Dedifferentiated amniotic fluid mesenchymal stem cell (primary cell): Measurements from ENCODE around the gene RNU6-9.
"Not testable (repeated sequence)": the region's sequence is repeated elsewhere in the genome, so short reads cannot be mapped to it uniquely, and the experiment has no call there.

ENCODE experiments used
- DNase-seq: peaks from one replicate; pipeline ENCODE4 v3.0.0-alpha.2; 2016; ENCODE audit errors: extremely low spot score

RNU6-9 gene

DNA sequence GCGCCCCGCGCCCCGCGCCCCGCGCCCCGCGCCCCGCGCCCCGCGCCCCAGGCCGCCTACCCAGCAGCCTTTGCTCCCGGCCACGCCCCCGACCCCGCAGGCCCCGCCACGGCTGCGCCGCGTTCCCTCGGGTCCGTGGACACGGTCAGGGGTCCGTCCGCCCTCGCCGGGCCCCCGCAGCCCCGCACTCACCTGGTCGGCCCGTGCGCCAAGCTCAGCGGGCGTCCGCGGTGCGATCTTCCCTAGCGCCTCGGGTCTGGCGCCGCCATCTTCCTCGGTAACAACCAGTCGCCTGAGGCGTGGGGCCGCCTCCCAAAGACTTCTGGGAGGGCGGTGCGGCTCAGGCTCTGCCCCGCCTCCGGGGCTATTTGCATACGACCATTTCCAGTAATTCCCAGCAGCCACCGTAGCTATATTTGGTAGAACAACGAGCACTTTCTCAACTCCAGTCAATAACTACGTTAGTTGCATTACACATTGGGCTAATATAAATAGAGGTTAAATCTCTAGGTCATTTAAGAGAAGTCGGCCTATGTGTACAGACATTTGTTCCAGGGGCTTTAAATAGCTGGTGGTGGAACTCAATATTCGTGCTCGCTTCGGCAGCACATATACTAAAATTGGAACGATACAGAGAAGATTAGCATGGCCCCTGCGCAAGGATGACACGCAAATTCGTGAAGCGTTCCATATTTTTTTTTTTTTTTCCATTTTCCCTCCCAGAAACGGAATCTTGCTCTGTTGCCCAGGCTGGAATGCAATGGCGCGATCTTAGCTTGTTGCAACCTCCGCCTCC is at the start of gene RNU6-9, which contains the start of gene MED16:
RNU6-9 (plus strand) TSS at position 591 of the 796 bp plus-strand sequence.
MED16 (minus strand) TSS at position 294 of the 796 bp plus-strand sequence. CDS start 2,056 bp downstream, outside the sequence.
- peak; percentile 92 for DNase-seq

DNA sequence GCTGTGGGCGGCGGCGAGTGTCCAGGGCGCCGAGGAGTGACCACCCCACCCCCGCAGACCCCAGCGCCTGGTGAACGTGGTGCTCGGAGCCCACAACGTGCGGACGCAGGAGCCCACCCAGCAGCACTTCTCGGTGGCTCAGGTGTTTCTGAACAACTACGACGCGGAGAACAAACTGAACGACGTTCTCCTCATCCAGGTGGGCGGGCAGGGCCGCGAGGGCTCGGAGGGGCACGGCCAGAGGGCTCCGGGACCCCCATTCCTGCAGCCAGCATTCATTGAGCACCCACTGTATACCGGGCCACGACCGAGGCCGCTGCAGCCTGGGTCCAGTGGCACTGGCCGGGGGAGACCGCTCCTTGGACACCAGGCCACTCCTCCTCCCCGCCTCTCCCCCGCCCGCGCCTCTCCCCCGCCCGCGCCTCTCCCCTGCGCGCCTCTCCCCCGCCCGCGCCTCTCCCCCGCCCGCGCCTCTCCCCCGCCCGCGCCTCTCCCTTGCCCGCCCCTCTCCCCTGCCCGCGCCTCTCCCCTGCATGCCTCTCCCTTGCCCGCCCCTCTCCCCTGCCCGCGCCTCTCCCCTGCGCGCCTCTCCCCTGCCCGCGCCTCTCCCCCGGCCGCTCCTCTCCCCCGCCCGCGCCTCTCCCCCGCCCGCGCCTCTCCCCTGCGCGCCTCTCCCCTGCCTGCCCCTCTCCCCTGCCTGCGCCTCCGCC is 49.3 kb upstream of the RNU6-9 start:
- no peak for DNase-seq

DNA sequence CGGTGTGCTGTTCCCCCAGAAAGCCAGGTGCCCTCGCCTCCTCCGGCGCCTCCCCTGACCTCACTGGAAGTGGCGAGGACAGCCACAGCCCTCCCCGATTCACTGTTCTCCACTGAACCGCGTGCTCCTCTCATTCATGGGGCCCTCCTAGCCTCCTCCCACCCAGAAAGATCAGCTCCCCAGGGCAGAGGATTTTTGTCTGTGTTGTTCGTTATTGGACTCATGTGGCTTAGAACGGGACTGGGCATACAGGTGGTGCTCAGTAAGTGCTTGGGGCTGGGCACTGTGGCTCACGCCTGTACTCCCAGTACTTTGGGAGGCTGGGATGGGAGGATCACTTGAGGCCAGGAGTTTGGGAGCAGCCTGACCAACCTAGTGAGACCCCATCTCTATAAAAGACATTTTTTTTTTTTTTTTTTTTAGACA is 48.7 kb upstream of the RNU6-9 start:
- no peak for DNase-seq

DNA sequence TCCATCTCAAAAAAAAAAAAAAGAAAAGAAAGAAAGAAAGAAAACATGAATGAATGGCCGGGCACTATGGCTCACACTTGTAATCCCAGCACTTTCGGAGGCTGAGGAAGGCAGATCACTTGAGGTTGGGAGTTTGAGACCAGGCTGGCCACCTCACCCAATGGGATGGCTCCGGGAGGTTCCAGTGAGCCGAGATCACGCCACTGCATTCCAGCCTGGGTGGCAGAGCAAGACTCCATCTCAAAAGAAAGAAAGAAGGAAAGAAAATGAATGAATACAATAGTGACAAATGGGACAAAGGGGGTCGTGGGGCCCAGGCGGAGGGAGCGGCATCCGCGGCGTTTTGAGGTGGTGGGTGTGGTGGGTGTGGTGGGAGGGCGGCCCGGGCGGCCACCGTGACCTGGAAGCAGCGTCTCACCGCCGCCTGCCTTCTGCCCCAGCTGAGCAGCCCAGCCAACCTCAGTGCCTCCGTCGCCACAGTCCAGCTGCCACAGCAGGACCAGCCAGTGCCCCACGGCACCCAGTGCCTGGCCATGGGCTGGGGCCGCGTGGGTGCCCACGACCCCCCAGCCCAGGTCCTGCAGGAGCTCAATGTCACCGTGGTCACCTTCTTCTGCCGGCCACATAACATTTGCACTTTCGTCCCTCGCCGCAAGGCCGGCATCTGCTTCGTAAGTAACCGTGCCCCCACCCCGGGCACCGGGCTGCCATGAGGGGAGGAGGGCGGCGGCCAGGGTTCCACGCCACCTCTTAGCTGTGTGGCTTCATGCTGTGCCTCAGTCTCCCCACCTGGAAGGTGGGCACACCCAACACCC is 47.4 kb upstream of the RNU6-9 start:
- no peak for DNase-seq

DNA sequence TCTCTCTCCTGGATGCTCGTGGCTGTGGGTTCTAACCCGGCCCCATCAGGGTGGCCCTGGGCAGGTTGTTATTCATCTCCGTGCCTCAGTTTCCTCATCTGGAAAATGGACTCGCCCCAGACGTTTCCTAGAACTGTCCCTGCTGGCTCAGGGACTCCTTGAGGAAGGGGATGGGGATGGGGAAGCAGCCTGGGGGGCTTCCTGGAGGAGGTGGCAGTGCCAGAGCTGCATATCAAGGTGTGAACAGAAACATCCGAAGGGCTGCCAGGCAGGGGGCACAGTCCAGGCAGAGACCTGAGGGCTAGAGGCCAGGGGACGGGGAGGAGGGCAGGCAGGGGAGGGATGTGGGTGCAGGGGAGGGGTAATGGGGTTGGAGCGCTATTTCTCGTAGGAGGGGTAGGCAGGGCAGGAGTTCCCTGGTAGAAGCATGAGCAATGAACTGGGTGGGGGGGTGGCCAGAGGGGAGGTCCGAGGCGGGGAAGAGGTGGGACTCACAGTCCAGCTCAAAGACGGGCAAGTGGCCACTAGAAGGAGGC is 44.8 kb upstream of the RNU6-9 start:
- no peak for DNase-seq

DNA sequence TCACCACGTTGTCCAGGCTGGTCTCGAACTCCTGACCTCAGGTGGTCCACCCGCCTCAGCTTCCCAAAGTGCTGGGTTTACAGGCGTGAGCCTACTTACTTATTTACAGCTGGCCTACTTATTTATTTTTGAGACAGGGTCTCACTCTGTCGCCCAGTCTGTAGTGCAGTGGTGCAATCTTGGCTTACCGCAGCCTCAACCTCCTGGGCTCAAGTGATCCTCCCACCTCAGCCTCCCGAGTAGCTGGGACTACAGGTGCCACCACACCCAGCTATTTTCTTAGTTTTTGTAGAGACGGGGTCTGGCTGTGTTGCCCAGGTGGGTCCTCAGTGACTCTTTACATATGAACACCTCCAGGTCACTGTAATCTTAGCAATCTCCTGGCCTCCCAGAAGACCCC is 44.1 kb upstream of the RNU6-9 start:
- DNase-seq, result not testable (repeated sequence)

DNA sequence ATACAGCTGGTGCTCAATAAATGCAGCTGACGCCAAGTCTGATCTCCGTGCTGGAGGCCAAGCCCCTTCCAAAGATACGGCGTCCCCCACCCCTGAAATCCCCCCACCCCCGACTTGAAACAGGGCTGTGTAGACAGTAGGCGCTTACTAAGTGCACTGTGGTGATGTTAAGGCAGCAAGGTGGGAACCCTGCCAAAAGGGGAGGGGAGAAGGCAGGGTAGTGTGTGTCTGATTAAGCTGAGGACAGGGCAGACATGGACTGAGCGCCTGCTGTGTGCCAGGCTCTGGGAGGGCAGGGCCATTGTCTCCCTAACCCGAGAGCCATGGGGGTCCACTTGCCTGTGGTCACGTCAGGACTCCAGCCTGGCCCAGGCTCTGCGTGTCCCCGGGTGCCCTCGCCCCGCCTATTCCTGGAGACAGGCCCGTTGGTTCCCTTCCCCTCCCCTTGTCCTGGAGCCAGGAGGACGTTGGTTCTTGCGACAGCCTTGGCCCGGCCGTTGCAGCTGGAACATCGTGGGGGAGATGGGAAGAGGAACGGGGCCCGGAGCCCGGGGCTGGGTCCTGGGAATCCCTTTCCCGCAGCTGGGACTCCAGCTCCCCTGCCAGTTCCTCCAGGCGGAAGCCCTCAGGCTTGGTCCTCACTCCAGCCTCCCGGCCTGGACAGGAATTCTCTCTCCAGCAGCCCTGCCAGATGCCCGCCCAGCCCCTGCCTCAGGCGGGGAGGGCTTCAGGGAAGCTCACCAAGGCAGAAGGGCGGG is 42.9 kb upstream of the RNU6-9 start:
- peak; percentile 89 for DNase-seq

DNA sequence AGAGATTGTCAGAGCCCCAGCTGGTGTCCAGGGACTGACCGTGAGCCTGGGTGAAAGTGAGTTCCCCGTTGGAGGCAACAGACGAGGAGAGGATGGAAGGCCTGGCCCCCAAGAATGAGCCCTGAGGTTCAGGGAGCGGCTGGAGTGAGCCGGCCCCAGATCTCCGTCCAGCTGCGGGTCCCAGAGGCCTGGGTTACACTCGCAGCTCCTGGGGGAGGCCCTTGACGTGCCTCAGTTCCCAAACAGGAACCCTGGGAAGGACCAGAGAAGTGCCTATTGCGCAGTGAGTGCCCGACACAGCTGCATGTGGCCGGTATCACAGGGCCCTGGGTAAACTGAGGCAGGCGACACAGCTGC is 42.3 kb upstream of the RNU6-9 start:
- DNase-seq, result no peak

DNA sequence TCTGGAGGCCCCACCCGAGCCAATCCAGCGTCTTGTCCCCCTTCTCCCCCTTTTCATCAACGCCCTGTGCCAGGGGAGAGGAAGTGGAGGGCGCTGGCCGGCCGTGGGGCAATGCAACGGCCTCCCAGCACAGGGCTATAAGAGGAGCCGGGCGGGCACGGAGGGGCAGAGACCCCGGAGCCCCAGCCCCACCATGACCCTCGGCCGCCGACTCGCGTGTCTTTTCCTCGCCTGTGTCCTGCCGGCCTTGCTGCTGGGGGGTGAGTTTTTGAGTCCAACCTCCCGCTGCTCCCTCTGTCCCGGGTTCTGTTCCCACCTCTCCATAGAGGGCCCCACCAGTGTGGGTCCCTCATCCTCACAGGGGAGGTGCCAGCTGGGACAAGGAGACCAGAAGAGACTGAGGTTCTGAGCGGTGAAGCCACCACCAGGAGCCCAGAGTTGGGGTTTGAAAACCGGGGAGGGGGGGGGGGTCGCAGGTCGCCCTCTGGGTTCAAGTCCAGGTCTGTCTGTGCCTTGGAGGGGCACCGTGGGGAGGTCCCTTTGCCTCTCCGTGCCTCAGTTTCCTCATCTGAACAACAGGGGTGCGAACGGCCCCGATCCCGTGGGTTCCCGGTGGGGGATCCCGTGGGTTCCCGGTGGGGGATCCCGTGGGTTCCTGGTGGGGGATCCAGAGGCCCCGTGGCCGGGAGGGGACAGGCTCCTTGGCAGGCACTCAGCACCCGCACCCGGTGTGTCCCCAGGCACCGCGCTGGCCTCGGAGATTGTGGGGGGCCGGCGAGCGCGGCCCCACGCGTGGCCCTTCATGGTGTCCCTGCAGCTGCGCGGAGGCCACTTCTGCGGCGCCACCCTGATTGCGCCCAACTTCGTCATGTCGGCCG is 40.9 kb upstream of the RNU6-9 start, which contains the start of gene ELANE:
ELANE (plus strand) TSS at position 168 of the 878 bp plus-strand sequence; CDS start at position 194, 26 bp downstream.
- no peak for DNase-seq

DNA sequence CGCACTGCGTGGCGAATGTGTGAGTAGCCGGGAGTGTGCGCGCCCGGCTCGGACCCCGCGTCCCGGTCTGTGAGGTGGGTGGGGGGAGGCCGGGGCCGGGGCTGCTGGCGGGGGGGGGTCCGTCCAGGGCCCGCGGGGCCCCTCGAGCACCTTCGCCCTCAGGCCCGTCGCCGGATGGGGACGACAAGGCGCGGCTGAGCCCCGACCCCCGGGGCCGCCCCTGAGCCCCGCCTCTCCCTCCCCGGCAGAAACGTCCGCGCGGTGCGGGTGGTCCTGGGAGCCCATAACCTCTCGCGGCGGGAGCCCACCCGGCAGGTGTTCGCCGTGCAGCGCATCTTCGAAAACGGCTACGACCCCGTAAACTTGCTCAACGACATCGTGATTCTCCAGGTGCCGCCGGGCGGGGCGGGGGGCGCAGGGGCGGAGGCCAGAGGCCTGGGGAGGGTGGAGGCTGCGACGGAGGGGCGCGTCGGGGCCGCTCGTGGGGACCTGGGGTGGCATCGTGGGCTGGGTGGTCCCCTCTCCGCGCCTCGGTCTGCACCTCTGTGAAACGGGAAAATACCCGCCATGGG is 40.2 kb upstream of the RNU6-9 start:
- DNase-seq, result no peak

DNA sequence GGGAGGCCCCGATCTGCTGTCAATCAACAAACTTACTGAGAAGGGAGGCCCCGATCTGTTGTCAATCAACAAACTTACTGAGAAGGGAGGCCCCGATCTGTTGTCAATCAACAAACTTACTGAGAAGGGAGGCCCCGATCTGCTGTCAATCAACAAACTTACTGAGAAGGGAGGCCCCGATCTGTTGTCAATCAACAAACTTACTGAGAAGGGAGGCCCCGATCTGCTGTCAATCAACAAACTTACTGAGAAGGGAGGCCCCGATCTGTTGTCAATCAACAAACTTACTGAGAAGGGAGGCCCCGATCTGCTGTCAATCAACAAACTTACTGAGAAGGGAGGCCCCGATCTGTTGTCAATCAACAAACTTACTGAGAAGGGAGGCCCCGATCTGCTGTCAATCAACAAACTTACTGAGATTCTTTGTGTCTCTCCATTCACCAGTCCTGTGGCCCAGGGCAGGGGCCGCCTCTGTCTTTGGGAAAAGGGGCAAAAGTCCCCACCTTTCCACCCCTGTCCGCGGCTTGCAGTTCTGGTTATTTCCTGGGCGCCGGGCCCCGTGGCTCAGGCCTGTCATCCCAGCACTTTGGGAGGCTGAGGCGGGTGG is 39.6 kb upstream of the RNU6-9 start:
- not testable (repeated sequence) for DNase-seq

DNA sequence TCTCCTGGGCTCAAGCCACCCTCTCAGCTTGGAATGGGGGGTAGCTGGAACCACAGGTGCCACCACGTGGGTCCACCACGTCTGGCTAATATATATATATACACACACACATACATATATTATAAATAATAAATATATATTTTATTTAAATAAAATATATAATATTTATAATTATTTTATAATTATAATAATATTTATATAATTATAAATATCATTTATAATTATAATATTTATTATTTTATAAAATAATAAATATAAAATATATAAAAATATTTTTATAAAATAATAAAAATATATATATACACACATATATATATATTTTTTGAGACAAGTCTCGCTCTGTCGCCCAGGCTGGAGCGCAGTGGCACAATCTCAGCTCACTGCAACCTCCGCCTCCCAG is 38.7 kb upstream of the RNU6-9 start:
- no peak for DNase-seq

DNA sequence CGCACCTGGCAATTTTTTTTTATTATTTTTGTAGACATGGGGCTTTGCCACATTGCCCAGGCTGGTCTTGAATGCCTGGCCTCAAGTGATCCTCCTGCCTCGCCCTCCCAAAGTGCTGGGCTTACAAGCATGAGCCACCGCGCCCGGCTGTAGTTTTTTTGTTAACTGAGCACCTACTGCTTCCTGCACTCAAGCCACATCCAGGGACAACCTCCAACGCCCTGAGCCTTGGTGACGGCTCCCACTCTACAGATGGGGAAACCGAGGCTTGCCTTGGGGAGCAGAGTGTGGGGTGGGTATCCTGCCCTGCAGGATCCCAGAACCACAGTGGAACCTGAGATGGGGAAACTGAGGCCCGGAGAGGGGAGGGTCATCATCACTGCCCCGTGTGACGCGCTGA is 38.1 kb upstream of the RNU6-9 start:
- no peak for DNase-seq

DNA sequence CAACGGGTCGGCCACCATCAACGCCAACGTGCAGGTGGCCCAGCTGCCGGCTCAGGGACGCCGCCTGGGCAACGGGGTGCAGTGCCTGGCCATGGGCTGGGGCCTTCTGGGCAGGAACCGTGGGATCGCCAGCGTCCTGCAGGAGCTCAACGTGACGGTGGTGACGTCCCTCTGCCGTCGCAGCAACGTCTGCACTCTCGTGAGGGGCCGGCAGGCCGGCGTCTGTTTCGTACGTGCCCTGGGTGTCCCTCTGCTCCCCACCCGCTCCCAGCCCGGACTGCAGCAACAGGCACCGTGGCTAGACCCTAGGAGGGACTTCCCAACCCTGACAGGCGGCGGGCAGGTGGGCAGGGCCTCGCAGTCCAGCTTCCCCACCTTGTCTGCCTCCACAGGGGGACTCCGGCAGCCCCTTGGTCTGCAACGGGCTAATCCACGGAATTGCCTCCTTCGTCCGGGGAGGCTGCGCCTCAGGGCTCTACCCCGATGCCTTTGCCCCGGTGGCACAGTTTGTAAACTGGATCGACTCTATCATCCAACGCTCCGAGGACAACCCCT is 37.6 kb upstream of the RNU6-9 start:
- DNase-seq, result no peak

DNA sequence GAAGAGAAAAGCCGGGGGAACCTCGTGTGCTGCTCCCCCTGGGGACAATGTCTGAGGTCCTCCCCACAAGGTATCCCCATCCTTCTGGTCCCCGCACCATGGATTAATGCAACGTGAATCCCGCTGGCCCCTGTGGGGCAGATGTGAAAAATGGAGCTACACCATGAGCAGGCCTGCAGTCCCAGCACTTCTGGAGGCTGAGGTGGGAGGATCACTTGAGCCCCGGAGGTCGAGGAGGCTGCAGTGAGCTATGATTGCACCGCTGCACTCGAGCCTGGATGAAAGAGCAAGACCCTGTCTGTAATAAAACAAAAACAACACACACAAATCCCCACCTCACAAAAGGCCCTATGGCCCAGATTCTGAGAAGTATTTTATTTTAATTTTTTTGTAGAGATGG is 35.0 kb upstream of the RNU6-9 start:
- DNase-seq, result no peak

DNA sequence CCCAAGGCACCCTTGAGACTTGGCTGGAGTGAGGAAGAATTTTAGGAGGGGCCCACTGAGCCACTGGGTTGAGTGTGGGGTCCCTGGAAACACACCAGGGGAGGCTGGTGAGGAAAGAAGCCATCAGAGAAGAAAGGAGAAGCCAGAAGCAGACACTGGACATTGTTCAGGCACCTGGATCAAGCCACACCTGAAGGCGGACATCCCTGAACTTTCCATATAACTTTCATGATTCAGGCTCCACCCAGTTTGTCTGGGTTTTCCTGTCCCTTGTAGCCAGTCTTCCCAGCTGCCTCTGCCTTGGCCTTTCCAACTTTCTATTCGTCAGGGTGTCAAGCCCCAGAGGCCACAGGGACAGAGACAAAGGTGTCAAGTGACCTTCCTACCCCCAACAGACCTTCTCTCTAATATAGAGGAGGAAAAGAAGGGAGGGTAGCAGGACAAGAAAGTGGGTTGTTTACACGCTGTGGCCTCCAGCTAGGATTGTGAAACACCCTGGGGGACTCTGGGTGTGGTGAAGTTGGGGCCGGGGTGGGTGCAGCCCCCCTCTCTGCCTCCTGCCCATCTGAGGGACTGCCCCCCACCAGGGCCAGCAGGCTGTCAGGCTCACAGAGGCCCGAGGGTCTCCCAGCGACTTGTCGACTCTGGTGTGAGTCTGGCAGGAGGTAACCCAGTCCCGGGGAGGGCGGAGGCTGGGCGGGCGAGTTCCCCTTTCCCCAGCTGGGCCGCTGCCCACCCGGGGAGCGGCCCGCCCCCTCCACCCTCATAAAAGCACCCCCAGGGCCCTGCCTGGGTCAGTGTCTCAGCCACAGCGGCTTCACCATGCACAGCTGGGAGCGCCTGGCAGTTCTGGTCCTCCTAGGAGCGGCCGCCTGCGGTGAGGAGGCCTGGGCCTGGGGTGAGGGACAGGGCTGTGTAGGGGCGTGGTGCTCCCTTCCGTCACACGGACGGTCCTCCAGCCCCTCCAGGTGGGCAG is 34.1 kb upstream of the RNU6-9 start, which contains the start of gene CFD:
CFD (plus strand) TSS at position 797 of the 976 bp plus-strand sequence; CDS start at position 823, 26 bp downstream.
- no peak for DNase-seq

DNA sequence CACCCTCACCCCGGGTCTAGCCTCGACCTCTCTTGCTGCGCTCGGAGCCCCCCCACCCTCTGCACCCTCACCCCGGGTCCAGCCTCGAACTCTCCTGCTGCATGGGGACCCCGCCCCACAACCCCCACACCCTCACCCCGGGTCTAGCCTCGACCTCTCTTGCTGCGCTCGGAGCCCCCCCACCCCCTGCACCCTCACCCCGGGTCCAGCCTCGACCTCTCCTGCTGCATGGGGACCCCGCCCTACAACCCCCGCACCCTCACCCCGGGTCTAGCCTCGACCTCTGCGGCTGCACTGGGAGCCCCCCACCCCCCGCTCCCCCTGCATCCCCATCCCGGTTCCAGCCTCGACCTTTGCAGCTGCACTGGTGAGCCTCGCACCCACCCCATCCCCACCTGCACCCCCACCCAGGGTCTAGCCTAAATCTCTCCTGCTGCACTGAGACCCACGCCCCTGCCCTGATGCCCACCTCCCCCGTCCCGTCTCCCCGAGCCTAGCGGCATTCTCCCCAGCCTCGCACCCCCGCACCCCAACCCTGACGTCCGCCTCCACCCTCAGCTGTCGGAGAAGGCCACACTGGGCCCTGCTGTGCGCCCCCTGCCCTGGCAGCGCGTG is 32.0 kb upstream of the RNU6-9 start:
- no peak for DNase-seq
